ENCODE results near the gene DCHS1. TPM values are rescaled to one million over a fixed set of nuclear protein-coding genes. Genes with fewer than 3 reads are reported as not detected.

Gene DCHS1
- total RNA-seq, 4 donors from 2014 or later = 5.5 to 17.7 (median 14.0) TPM

- Histone ChIP-seq H3K9me3 (no peaks in the 10 kb centered on the region), H3K27ac (peak overlapping the region; percentile 96 to 99 (median 97)), H3K27me3 (no peaks in the 10 kb centered on the region), H3K4me1 (peaks cover 40 to 79% (median 57%) of the 10 kb centered on the region in 4 donors), H3K4me3 (peak overlapping the region in 2 of 4 donors; percentile 6 to 85), H3K36me3 (peaks cover 0 to 25% (median 9%) of the 10 kb centered on the region in 4 donors)
- in situ Hi-C loops (cut with MboI; ENCODE audit: low pct_ligation_motif_present in 1 of 4, low pct_unique_long_range_greater_than_20kb in 1 of 4, low sequenced_read_pairs in 3 of 4) = loop anchor here in 2 of 4 donors (10.0 kb wide), 2 partner anchors 132 to 222 kb away; partner anchors contain the start of gene TRIM3 (in 1 of the 2)
- intact Hi-C loops (cut with DNase I; ENCODE audit: low total_unique reads) = no loop called here
- no peak for DNase-seq
- TF ChIP-seq POLR2AphosphoS5 (IDR thresholded peaks at IDR 0.05) (no peak), CTCF (IDR thresholded peaks at IDR 0.05) (no peak), POLR2A (IDR thresholded peaks at IDR 0.05) (no peak), EP300 (IDR thresholded peaks at IDR 0.05; ENCODE audit: low read depth) (no peak)
Measured at GRCh38 chr11:6607190-6607795, 48.3 kb downstream of the DCHS1 start.

- 0 to 11% methylated on average over 2 to 11 of the region's 11 CpGs for WGBS, 2 donors (ENCODE audit: low coverage in 1 of 2)
- Histone ChIP-seq H3K36me3 (peaks cover 0 to 25% (median 9%) of the 10 kb centered on the region in 4 donors), H3K4me3 (peak overlapping the region in 2 of 4 donors; percentile 6 to 85), H3K9me3 (no peaks in the 10 kb centered on the region), H3K27me3 (no peaks in the 10 kb centered on the region), H3K27ac (peak overlapping the region; percentile 96 to 99 (median 97)), H3K4me1 (peaks cover 45 to 86% (median 63%) of the 10 kb centered on the region in 4 donors)
- intact Hi-C loops (cut with DNase I; ENCODE audit: low total_unique reads) (no loop called here), in situ Hi-C loops (cut with MboI; ENCODE audit: low pct_ligation_motif_present in 1 of 4, low pct_unique_long_range_greater_than_20kb in 1 of 4, low sequenced_read_pairs in 3 of 4) (loop anchor here in 2 of 4 donors (10.0 kb wide), 2 partner anchors 132 to 222 kb away; partner anchors contain the start of gene TRIM3 (in 1 of the 2))
- DNase-seq = peak; percentile 90
- TF ChIP-seq POLR2A (IDR thresholded peaks at IDR 0.05) (peak; percentile 59), CTCF (IDR thresholded peaks at IDR 0.05) (no peak), POLR2AphosphoS5 (IDR thresholded peaks at IDR 0.05) (peak; percentile 87 to 92 (median 90)), EP300 (IDR thresholded peaks at IDR 0.05; ENCODE audit: low read depth) (no peak)
Measured at GRCh38 chr11:6606471-6607189, 49.0 kb downstream of the DCHS1 start.

GRCh38 chr11:6604790-6605189, 50.8 kb downstream of the DCHS1 start:
- peaks cover 0 to 27% (median 14%) of the 10 kb centered on the region in 4 donors for H3K36me3 ChIP-seq
- H3K4me1 ChIP-seq = peaks cover 38 to 68% (median 49%) of the 10 kb centered on the region in 4 donors
- no peaks in the 10 kb centered on the region for H3K9me3 ChIP-seq
- no peak for DNase-seq
- peak overlapping the region; percentile 78 to 90 (median 88) for H3K4me3 ChIP-seq
- H3K27ac ChIP-seq = peak overlapping the region; percentile 96 to 99 (median 97)
- 15 to 18% methylated on average over 3 of the region's 3 CpGs for WGBS, 2 donors (ENCODE audit: low coverage in 1 of 2)
- TF ChIP-seq POLR2A (IDR thresholded peaks at IDR 0.05) (no peak), CTCF (IDR thresholded peaks at IDR 0.05) (no peak), EP300 (IDR thresholded peaks at IDR 0.05; ENCODE audit: low read depth) (no peak), POLR2AphosphoS5 (IDR thresholded peaks at IDR 0.05) (no peak)
- no peaks in the 10 kb centered on the region for H3K27me3 ChIP-seq
- in situ Hi-C loops (cut with MboI; ENCODE audit: low pct_ligation_motif_present in 1 of 4, low pct_unique_long_range_greater_than_20kb in 1 of 4, low sequenced_read_pairs in 3 of 4) = loop anchor here in 2 of 4 donors (10.0 kb wide), 2 partner anchors 130 to 220 kb away; partner anchors contain the start of gene TRIM3 (in 1 of the 2)
- intact Hi-C loops (cut with DNase I; ENCODE audit: low total_unique reads) = no loop called here

- peak; percentile 57 for DNase-seq
- WGBS, 2 donors (ENCODE audit: low coverage in 1 of 2) = 0% methylated on average over 20 of the region's 20 CpGs; no CpG with 5 or more reads in 1 of the 2 donors
- TF ChIP-seq POLR2AphosphoS5 (IDR thresholded peaks at IDR 0.05) (peak in 2 of 3 donors; percentile 35 to 69), EP300 (IDR thresholded peaks at IDR 0.05; ENCODE audit: low read depth) (no peak), CTCF (IDR thresholded peaks at IDR 0.05) (peak in 2 of 5 experiments; percentile 14 to 24), POLR2A (IDR thresholded peaks at IDR 0.05) (peak; percentile 32)
- H3K4me3 ChIP-seq = peak overlapping the region; percentile 78 to 90 (median 88)
- peaks cover 38 to 62% (median 49%) of the 10 kb centered on the region in 4 donors for H3K4me1 ChIP-seq
- H3K36me3 ChIP-seq = peaks cover 0 to 27% (median 15%) of the 10 kb centered on the region in 4 donors
- in situ Hi-C loops (cut with MboI; ENCODE audit: low pct_ligation_motif_present in 1 of 4, low pct_unique_long_range_greater_than_20kb in 1 of 4, low sequenced_read_pairs in 3 of 4) (loop anchor here in 2 of 4 donors (10.0 kb wide), 2 partner anchors 129 to 219 kb away; partner anchors contain the start of gene TRIM3 (in 1 of the 2)), intact Hi-C loops (cut with DNase I; ENCODE audit: low total_unique reads) (no loop called here)
- H3K27ac ChIP-seq = peak overlapping the region; percentile 96 to 99 (median 97)
- no peaks in the 10 kb centered on the region for H3K9me3 ChIP-seq
- no peaks in the 10 kb centered on the region for H3K27me3 ChIP-seq
Measured at GRCh38 chr11:6604081-6604626, 51.5 kb downstream of the DCHS1 start.
